K562 (cell line): Measurements from ENCODE around the gene GRIK1. TPM values are rescaled to one million over a fixed set of nuclear protein-coding genes. Genes with fewer than 3 reads are reported as not detected.

Experiments used
- ASH1L ChIP-seq: fragments of 450-650 bp; IDR thresholded peaks from 2 replicates; pipeline ENCODE4 v1.6.1; 2018; ENCODE audit warnings: borderline replicate concordance, mild to moderate bottlenecking, low read depth; ENCODE audit not compliant: partially characterized antibody
- CHD7 ChIP-seq: fragments of 200-600 bp; sonication (generic); IDR thresholded peaks from one replicate; pipeline ENCODE4 v1.6.1; 2012; ENCODE audit warnings: mild to moderate bottlenecking, low read depth, low read length, inconsistent platforms
- MAZ ChIP-seq, 2 experiments: fragments of 450-650 bp in 1 of 2; sonication (generic) in 1 of 2; formaldehyde crosslinking; IDR thresholded peaks in 1 of 2; conservative IDR thresholded peaks in 1 of 2; 2 replicates each; pipeline versions ENCODE4 v1.4.0 to v1.5.0; 2020; ENCODE audit warnings: mild to moderate bottlenecking in 1 of 2, missing genetic modification reagents in 1 of 2
- ZKSCAN8 ChIP-seq: fragments of 200-800 bp; sonication (Bioruptor generic); IDR thresholded peaks from 2 replicates; pipeline ENCODE4 v1.6.1; 2016; ENCODE audit warnings: missing genetic modification characterization, missing compliant biosample characterization
- ZNF76 ChIP-seq: fragments of 250-450 bp; sonication (Bioruptor Pico); IDR thresholded peaks from 2 replicates; pipeline ENCODE4 v1.4.0; 2020; ENCODE audit warnings: mild to moderate bottlenecking, moderate library complexity, borderline replicate concordance
- polyA plus RNA-seq, 8 experiments: library from polyadenylated mRNA; depleted of rRNA in 4 of 8; stranded (reverse) in 5 of 8; unstranded in 3 of 8; fragments of >200 nt; fragmentation: Nextera tagmentation in 2 of 8; fragmentation: Illumina TruSeq in 1 of 8; extraction: Ambion mirVana in 2 of 8; extraction: Trizol in 1 of 8; gene quantifications; 2 replicates each; pipeline versions ENCODE4 v1.2.1 to v1.2.3, GENCODE V29; 2011 to 2014; ENCODE audit warnings: inconsistent platforms in 1 of 8, missing spikeins in 1 of 8
- total RNA-seq, 7 experiments: library from RNA; depleted of rRNA in 6 of 7; stranded (reverse); fragments of >200 nt in 6 of 7; fragmentation: Illumina TruSeq in 2 of 7; extraction: Trizol in 2 of 7; gene quantifications; 2 replicates each; pipeline versions ENCODE4 v1.2.1 to v1.2.3, GENCODE V29; 2011 to 2021; ENCODE audit warnings: low replicate concordance in 1 of 7
- TF ChIP-seq, protein P1 (sequence below), 2 experiments: fragments of 450-650 bp; formaldehyde crosslinking in 1 of 2; IDR thresholded peaks; 2 replicates each; pipeline versions ENCODE4 v1.4.0 to v1.6.1; 2014 to 2020; ENCODE audit warnings: mild to moderate bottlenecking in 2 of 2, borderline replicate concordance in 1 of 2, low read depth in 1 of 2

Gene GRIK1
- total and polyA plus RNA-seq, 9 of the 15 experiments (the other 6 are each of a cell fraction or from before 2014, with no cell fraction given) = 0.17 to 2.8 (median 0.53) TPM

GRCh38 chr21:29660047-29660720, 279.6 kb downstream of the GRIK1 start (continued):
- TF ChIP-seq, protein P1, sequence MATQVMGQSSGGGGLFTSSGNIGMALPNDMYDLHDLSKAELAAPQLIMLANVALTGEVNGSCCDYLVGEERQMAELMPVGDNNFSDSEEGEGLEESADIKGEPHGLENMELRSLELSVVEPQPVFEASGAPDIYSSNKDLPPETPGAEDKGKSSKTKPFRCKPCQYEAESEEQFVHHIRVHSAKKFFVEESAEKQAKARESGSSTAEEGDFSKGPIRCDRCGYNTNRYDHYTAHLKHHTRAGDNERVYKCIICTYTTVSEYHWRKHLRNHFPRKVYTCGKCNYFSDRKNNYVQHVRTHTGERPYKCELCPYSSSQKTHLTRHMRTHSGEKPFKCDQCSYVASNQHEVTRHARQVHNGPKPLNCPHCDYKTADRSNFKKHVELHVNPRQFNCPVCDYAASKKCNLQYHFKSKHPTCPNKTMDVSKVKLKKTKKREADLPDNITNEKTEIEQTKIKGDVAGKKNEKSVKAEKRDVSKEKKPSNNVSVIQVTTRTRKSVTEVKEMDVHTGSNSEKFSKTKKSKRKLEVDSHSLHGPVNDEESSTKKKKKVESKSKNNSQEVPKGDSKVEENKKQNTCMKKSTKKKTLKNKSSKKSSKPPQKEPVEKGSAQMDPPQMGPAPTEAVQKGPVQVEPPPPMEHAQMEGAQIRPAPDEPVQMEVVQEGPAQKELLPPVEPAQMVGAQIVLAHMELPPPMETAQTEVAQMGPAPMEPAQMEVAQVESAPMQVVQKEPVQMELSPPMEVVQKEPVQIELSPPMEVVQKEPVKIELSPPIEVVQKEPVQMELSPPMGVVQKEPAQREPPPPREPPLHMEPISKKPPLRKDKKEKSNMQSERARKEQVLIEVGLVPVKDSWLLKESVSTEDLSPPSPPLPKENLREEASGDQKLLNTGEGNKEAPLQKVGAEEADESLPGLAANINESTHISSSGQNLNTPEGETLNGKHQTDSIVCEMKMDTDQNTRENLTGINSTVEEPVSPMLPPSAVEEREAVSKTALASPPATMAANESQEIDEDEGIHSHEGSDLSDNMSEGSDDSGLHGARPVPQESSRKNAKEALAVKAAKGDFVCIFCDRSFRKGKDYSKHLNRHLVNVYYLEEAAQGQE (IDR thresholded peaks at IDR 0.05; ENCODE audit: borderline replicate concordance) = no peak
- TF ChIP-seq, protein P1 (CRISPR knock-in tag; IDR thresholded peaks at IDR 0.05; ENCODE audit: low read depth) = 0 out of 2 replicates have a peak, but pooled peaks have one; percentile 41
- TF ChIP-seq MAZ (CRISPR knock-in tag; conservative IDR thresholded peaks at IDR 0.05 in 1 of 2, IDR thresholded peaks at IDR 0.05 in 1 of 2) (peak in 1 of 2 experiments; percentile 56; a peak in 1 of 4 replicates), ASH1L (no peak), ZKSCAN8 (CRISPR knock-in tag) (peak; percentile 58; the same call in 1 of the 2 replicates), ZNF76 (CRISPR knock-in tag) (peak; percentile 65; the same call in 1 of the 2 replicates), CHD7 (no peak)
